HG03108 (cell line): ENCODE measurements around the gene TOX3.

Experiments
- ATAC-seq: cut with Tn5 transposase; IDR thresholded peaks from one replicate; pipeline ENCODE4 v1.9.1; 2021; ENCODE audit warnings: moderate library complexity; ENCODE audit not compliant: unreplicated experiment

Gene TOX3

DNA sequence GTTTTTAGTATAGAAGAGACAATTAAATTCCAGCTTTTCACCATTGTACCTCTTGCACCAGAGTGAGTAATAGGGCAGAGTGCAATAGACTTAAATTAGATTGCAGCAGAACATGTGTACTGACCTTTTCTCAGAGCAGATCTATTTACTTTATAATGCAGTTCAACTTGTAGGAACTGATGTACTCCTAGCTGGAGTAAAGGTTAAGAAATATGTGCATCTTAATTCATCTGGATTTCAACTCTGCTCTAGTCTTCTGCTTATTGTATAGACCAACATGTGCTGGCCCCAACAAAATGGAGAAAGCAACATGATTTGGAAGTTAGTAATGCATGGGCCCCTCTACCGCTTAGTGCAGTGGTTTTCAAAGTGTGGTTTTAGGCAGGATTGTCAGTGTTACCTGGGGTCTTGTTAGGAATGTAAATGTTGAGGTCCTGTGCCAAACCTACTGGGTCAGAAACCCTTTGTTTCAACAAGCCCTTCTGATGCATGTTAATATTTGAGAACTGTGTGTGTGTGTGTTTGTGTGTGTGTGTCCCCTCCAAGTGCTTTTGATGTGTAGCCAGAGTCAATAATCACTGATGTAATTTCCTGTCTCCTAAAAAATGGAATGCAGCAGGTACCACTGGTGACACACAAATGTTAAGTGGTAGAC lies 138.6 kb downstream of the TOX3 start:
- no peak for ATAC-seq

DNA sequence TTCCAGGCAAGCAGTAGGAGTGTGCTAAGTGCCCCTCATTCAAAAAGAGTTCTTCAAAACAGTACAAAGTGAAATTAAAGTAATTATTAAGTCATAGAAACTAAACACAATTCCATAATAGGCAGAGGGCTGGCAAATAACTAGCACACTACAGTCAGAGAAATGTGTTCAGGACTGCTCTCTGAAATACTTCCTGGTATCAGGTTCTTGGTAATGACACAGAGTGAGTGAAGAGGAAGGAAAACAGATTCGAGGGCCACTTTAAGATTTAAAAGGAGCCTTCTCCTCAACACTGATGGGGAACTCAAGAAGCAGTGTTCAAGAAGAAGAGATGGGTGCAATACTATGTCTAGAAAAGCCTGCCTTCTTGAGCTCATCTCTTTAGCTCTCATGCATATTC lies 139.2 kb downstream of the TOX3 start:
- ATAC-seq: no peak

DNA sequence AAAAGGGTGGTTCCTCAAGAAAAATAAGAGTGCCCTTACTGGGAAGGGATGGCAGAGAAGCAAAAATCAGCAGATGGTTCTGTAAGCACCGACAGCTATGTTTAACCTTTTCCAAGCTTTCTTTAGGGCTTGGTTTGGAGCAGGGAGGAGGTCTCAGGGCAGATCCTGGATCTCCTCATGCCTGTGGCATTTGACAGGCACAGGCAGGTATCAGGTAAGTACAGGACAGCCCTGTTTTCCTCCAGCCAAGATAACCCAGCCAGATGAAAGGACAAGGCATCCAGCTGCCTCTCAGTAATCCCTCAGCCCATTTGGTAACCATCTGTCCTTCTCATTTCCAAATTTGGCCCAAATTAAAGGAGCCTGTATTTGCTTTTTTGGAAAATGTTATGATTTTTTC lies 141.5 kb downstream of the TOX3 start:
- no peak for ATAC-seq

DNA sequence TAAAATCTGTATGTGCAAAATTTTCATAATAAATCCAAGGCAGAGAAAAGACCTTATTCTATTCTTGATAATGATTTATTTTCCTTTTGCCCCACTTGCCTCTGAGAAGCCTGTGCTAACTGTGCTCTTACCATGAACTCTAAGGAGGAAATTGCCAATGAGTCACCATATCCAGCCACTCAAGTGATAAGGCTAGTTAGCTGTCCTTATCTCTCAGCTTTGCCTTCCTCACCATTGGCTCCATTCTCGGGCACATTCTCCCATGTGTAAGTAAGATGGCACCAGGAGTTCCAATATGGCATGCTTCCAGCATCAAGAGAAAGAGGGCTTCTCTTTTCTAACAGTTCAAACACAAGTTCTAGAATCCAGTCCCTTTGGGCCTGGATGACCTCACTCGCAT lies 142.4 kb downstream of the TOX3 start:
- no peak for ATAC-seq

DNA sequence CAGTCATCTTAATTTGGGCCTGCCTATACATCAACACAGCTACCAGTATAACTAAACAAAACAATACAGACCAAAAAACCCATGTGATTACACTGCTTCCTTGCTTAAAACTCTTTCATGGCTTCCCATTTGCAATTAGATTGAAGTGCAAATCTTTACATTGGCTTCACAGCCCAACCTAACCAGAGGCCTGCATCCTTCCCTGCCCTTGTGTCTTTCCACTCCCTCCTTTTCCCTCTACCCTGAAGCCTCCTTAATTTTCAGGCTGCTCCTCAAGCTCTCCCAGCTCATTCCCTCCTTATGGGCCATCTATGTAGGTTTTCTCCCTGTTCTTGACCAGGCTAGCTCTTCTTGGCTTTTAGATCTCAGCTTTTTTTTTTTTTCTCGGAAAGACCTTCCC lies 147.8 kb downstream of the TOX3 start:
- ATAC-seq: no peak

DNA sequence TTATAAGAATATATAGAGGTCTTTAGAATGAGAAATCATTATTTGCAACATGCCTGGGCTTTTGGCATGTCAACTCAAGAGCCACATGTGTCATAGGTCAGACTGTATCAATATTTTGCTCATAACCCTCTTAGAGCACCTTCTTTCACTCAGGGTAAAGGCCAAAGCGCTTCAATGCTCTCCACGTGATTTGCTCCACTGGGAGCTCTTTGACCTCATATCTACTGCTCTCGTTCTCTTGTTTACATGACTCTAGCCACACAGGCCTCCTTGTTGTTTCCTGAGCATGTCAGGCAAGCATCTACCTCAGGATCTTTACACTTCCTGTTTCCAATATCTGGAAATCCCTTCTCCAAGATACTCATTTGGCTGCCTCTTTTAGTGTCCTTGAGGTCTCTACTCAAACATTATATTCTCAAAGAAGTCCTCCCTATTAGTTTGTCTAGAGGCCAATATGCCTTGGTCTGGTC lies 148.4 kb downstream of the TOX3 start:
- no peak for ATAC-seq

DNA sequence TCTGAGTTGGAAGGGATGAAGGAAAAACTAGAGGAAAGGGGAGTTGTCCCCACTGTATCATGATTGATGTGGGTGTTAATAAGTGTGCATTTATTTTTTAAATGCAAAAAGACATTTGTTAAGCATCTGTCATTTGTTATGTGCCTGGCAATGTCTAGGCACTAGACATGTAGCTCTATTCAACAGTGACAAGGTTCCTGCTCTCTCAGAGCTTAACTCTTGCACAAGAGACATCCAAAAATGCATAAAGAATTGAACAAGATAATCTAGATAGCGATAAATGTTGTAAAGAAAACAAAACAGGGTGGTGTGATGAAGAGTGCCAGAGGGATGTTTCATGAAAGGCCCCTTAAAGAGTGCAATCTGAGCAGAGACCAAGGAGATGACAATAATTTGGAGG lies 148.9 kb downstream of the TOX3 start:
- ATAC-seq: no peak

DNA sequence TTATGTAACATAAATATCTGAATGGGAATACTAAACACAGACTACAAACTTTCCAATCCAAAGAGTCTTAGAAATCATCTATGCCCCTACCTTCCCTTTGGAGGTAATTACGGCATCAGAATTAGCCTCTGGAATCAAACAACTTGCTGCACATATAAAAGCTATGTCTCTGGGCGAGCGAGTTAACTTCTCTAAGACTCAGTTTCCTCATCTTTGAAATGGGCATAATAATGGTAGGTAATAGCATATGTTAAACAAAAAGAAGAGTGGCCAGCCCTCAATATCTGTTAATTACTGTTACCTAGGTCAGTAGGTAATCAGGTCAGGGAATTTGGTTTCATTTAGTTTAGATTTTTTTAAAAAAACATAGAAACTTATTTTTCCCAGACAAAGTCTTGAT lies 153.5 kb downstream of the TOX3 start:
- no peak for ATAC-seq

DNA sequence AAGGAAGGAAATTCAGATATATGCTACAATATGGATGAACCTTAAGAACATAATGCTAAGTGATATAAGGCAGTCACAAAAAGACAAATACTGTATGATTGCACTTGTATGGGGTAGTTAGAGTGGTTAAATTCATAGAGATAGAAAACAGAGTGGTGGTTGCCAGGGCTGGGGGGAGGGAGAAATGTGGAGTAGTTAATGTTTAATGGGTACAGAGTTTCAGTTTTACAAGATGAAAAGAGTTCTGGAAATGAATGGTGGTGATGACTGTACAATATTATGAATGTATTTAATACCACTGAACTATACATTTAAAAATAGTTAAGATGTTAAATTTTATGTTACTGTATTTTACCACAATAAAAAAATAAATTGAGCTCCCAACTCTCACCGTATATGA lies 157.9 kb downstream of the TOX3 start:
- no peak for ATAC-seq
